Motor neuron (in vitro differentiated cells): ENCODE measurements around the gene PSMA7. TPM values are rescaled to one million over a fixed set of nuclear protein-coding genes. Genes with fewer than 3 reads are reported as not detected.
A peak's percentile ranks its signal among the peaks of the same experiment; 100 is the strongest.

ENCODE experiments used
- ATAC-seq, 8 experiments: fragments of 200-7000 bp; cut with Tn5 transposase; replicated peaks in 6 of 8; 2 replicates each; pipeline ENCODE4 v1.8.0; 2021; ENCODE audit warnings: mild to moderate bottlenecking in 8 of 8, moderate library complexity in 8 of 8
- H3K27ac ChIP-seq, 2 donors: fragments of 250-450 bp; sonication (Bioruptor Pico); 2 replicates each; pipeline ENCODE4 v1.9.0; 2021; ENCODE audit warnings: antibody characterized with exemption in 2 of 2, mild to moderate bottlenecking in 2 of 2, moderate library complexity in 1 of 2
- H3K4me1 ChIP-seq, 2 donors: fragments of 250-450 bp; sonication (Bioruptor Pico); replicated peaks in 1 of 2; 2 replicates each; pipeline ENCODE4 v1.6.1; 2021; ENCODE audit warnings: antibody characterized with exemption in 2 of 2, mild to moderate bottlenecking in 2 of 2, moderate library complexity in 1 of 2
- H3K4me3 ChIP-seq, 5 donors: fragments of 250-450 bp; sonication (Bioruptor Pico); 2 replicates each; pipeline ENCODE4 v1.9.0; 2021; ENCODE audit warnings: antibody characterized with exemption in 5 of 5, mild to moderate bottlenecking in 5 of 5, moderate library complexity in 4 of 5
- WGBS, 10 experiments: fragments of 450-650 bp; shearing (Covaris generic); methylation state at CpG; one replicate each; pipeline ENCODE4 v1.0.0; 2022; 5-methylcytosine and 5-hydroxymethylcytosine counted together
- in situ Hi-C, 9 experiments: fragments of 400-800 bp; cut with MboI; loops; one replicate each; pipeline ENCODE4 v1.15.0; 2021; ENCODE audit warnings: low sequenced_read_pairs in 9 of 9, low pct_unique_long_range_greater_than_20kb in 2 of 9; ENCODE audit not compliant: unreplicated experiment in 9 of 9
- total RNA-seq, 8 experiments: library from RNA; unstranded; fragments of 300-600 nt; gene quantifications; 2 replicates each; pipeline versions ENCODE4 v1.2.3 to v1.2.4, GENCODE V29; 2022

Gene PSMA7
- total RNA-seq, 8 experiments from 2014 or later = 233 to 413 (median 253) TPM

- in situ Hi-C loops = loop anchor here in 1 of 9 experiments (25.0 kb wide), 1 partner anchor 208 kb away; the partner anchor contains the start of gene RPS21
- 80 to 100% (median 94%) methylated on average over 2 to 11 of the region's 14 CpGs; no CpG with 5 or more reads in 5 of the 10 experiments for WGBS, 10 experiments
- Histone ChIP-seq H3K4me3 (no peak overlapping the region), H3K27ac (no peak overlapping the region), H3K4me1 (peaks cover 10 to 13% of the 10 kb centered on the region in 2 donors)
- ATAC-seq = no peak
These were observed 35.9 kb upstream of the PSMA7 start for GRCh38 chr20:62179162-62179504.

- ATAC-seq = no peak
- peaks cover 6 to 8% of the 10 kb centered on the region in 2 donors for H3K4me1 ChIP-seq
- 89 to 100% (median 92%) methylated on average over 1 to 12 of the region's 19 CpGs; no CpG with 5 or more reads in 1 of the 10 experiments for WGBS, 10 experiments
- no peak overlapping the region for H3K27ac ChIP-seq
- in situ Hi-C loops = loop anchor here in 1 of 9 experiments (25.0 kb wide), 1 partner anchor 209 kb away; the partner anchor contains the start of gene RPS21
- H3K4me3 ChIP-seq = no peak overlapping the region
These were observed 35.3 kb upstream of the PSMA7 start for GRCh38 chr20:62178316-62179161.

DNA sequence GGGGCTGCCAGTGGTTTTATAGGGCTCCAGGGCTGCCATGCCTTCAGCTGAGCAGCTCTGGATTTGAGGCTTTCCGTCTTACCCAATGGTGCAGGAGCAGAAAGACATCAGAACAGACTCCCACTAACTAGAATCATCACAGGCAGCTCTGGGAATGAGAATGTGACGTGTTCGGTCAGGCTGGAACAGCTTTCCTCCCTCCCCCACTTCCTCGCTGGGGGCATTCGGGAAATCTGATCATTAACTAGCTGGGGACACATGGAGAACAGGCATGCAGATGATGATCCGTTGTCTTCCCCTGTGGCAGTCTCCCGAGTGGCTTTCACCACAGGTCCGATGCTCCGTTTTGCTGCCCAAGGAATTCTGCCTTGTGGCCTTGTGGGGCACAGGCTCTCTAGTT lies 34.1 kb upstream of the PSMA7 start:
- in situ Hi-C loops = loop anchor here in 1 of 9 experiments (25.0 kb wide), 1 partner anchor 210 kb away; the partner anchor contains the start of gene RPS21
- Histone ChIP-seq H3K4me1 (peaks cover 5 to 8% of the 10 kb centered on the region in 2 donors), H3K27ac (no peak overlapping the region), H3K4me3 (no peak overlapping the region)
- ATAC-seq = no peak
- WGBS, 10 experiments = 75 to 100% (median 86%) methylated on average over 1 to 6 of the region's 9 CpGs; no CpG with 5 or more reads in 3 of the 10 experiments

- Histone ChIP-seq H3K4me1 (peaks cover 4 to 5% of the 10 kb centered on the region in 2 donors), H3K27ac (no peak overlapping the region), H3K4me3 (no peak overlapping the region)
- 76 to 94% (median 92%) methylated on average over 3 to 10 of the region's 15 CpGs; no CpG with 5 or more reads in 5 of the 10 experiments for WGBS, 10 experiments
- in situ Hi-C loops = loop anchor here in 1 of 9 experiments (25.0 kb wide), 1 partner anchor 210 kb away; the partner anchor contains the start of gene RPS21
- ATAC-seq = no peak
These were observed 33.7 kb upstream of the PSMA7 start for GRCh38 chr20:62176866-62177265.

DNA sequence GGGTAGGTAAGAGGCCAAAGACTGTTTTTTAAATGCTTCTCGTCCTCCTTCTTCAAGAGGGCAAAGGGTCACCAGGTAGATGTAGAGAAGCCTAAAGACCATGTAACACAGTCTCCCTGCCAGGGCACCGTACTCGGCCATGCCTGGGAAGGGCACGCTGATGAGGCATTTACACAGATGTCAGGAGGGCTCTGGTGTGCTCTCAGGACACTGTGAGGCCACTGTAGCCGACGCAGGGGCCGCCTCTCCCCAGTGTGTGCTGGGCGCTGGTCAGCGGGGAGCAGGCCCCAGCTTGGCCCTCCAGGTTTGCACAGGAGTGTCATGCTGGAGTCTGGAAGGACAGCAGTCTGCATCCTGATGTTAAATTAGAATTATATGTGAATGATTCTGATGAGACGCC lies 32.5 kb upstream of the PSMA7 start:
- ATAC-seq = no peak
- Histone ChIP-seq H3K4me3 (no peak overlapping the region), H3K4me1 (no peaks in the 10 kb centered on the region), H3K27ac (no peak overlapping the region)
- 17 to 100% (median 100%) methylated on average over 1 to 6 of the region's 10 CpGs; no CpG with 5 or more reads in 2 of the 10 experiments for WGBS, 10 experiments
- in situ Hi-C loops = loop anchor here in 1 of 9 experiments (25.0 kb wide), 1 partner anchor 212 kb away; the partner anchor contains the start of gene RPS21

GRCh38 chr20:62174870-62175624 lies 31.9 kb upstream of the PSMA7 start:
- Histone ChIP-seq H3K27ac (no peak overlapping the region), H3K4me1 (no peaks in the 10 kb centered on the region), H3K4me3 (no peak overlapping the region)
- in situ Hi-C loops = loop anchor here in 1 of 9 experiments (25.0 kb wide), 1 partner anchor 212 kb away; the partner anchor contains the start of gene RPS21
- peak in 1 of 8 experiments; percentile 12 for ATAC-seq
- WGBS, 10 experiments = 92 to 100% (median 100%) methylated on average over 2 to 7 of the region's 26 CpGs; no CpG with 5 or more reads in 3 of the 10 experiments

DNA sequence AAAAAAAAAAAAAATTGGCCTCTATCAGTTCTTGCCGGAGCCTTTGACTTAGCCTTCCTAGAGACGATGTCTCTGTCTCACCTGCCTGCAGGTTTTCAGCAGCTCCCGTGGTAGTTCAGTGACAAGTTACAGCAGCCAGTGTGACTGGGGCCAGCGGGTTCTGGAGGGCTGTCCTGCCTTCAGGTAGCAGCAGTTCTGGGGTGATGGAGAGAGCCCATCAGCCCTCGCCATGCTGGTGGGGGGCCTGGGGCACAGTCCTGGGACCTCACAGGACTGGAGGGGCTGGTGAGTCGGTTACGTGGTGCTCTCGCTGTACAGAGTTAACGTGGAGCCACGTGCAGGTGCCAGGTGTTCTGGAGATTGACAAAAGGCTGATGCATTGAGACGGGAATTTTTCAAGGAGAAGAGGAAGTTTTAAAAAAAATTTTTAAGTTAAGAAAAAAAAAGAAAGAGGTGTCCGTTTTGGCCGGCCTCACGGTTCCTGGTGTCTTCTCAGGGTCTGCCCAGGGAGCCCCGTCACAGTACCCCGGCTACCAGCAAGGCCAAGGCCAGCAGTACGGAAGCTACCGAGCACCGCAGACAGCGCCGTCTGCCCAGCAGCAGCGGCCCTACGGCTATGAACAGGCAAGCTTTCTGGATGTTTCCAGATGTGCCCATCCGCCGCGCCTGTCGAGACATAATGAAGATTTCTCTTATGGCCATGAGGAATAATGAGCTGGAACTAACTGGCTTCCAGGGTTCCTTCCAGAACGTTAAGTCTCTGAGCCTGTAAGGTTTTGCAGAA lies 31.0 kb upstream of the PSMA7 start:
- WGBS, 10 experiments = 68 to 100% (median 92%) methylated on average over 2 to 16 of the region's 28 CpGs; no CpG with 5 or more reads in 1 of the 10 experiments
- no peak overlapping the region for H3K4me3 ChIP-seq
- no peaks in the 10 kb centered on the region for H3K4me1 ChIP-seq
- in situ Hi-C loops = no loop called here
- H3K27ac ChIP-seq = no peak overlapping the region
- peak in 1 of 8 experiments; percentile 12 for ATAC-seq

GRCh38 chr20:62172666-62173065 lies 29.5 kb upstream of the PSMA7 start:
- in situ Hi-C loops = no loop called here
- WGBS, 10 experiments = 100% methylated on average over 2 of the region's 18 CpGs; no CpG with 5 or more reads in 9 of the 10 experiments
- Histone ChIP-seq H3K27ac (no peak overlapping the region), H3K4me1 (no peaks in the 10 kb centered on the region), H3K4me3 (no peak overlapping the region)
- peak in 1 of 8 experiments; percentile 17 for ATAC-seq

DNA sequence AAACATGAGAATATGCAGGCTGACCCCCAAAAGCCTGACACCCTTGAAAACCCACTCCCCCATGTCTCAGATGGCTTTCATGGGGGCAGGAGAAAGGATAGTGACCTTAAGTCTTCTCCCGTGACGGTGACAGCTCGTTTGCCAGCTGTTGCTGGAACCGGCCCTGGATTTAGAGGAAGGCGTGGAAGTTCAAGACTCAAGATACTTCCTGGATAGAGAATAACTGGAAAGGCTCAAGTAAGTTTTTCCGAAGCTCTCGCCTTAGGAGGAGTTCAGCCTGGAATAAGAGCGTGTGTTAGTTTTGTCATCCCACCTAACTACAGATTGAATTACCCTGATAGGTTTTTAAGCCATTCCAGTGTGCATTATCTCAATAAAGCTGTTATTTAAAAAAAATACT lies 28.1 kb upstream of the PSMA7 start:
- 83 to 100% (median 93%) methylated on average over 1 to 8 of the region's 8 CpGs; no CpG with 5 or more reads in 4 of the 10 experiments for WGBS, 10 experiments
- no peak for ATAC-seq
- Histone ChIP-seq H3K4me3 (no peak overlapping the region), H3K27ac (no peak overlapping the region), H3K4me1 (no peaks in the 10 kb centered on the region)
- in situ Hi-C loops = no loop called here

- in situ Hi-C loops = no loop called here
- no peaks in the 10 kb centered on the region for H3K4me1 ChIP-seq
- 72 to 100% (median 89%) methylated on average over 1 to 4 of the region's 9 CpGs; no CpG with 5 or more reads in 6 of the 10 experiments for WGBS, 10 experiments
These were observed 27.3 kb upstream of the PSMA7 start for GRCh38 chr20:62170536-62170935.

DNA sequence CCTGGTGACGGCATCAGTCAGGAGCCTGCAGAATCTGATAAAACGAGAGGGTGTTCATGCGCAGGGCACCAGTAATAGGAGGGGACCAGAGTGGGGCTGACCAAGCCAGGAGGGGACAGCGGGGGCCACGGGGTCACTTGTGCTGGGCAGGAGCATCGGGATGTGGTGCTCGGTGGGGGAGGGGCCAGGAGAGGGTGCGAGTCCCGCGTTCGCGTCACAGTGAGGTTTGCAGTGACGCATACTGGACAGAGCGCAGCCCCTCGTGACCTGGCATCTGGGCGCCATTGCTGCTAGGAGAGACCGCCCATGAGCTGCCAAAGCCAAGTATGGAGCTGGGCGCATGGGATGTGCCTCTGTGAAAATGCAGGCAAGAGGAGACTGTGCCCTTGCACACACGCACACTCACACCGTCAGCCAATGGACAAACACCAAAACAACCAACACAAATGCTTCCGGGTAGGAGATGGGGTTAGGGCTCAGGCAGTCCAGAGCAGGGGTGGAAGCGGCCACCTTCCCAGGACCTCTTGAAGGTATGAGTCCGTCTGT lies 25.8 kb upstream of the PSMA7 start:
- no peak overlapping the region for H3K27ac ChIP-seq
- H3K4me1 ChIP-seq = no peaks in the 10 kb centered on the region
- H3K4me3 ChIP-seq = no peak overlapping the region
- in situ Hi-C loops = no loop called here
- ATAC-seq = no peak
- WGBS, 10 experiments = 76 to 100% (median 100%) methylated on average over 1 to 4 of the region's 23 CpGs; no CpG with 5 or more reads in 5 of the 10 experiments

More at GRCh38 chr20:62170536-62170935, 27.3 kb upstream of the PSMA7 start:
- ATAC-seq = no peak
- Histone ChIP-seq H3K27ac (no peak overlapping the region), H3K4me3 (no peak overlapping the region)

DNA sequence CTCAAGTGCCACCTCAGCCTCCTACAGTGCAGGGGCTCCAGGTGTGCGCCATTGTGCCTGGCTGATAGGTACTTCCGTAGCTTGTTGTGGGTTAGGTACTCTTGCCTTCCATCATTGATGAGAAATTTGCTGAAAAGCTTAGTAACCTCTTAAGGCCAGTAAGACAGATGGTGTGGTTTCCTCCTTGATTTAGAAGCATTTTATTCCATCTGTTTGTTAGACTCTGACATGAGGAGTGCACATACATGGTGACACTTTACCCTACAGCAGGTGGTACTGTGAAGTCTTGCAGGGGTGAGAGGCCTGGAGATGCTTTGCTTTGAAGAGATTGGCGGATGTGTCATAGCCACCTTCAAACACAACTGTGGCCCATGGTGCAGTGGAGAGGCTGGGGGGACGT lies 24.9 kb upstream of the PSMA7 start:
- H3K27ac ChIP-seq = no peak overlapping the region
- in situ Hi-C loops = no loop called here

More for the DNA sequence above, 24.9 kb upstream of the PSMA7 start:
- H3K4me1 ChIP-seq = no peaks in the 10 kb centered on the region
- no peak overlapping the region for H3K4me3 ChIP-seq
- WGBS, 10 experiments = 60 to 100% (median 94%) methylated on average over 1 to 4 of the region's 4 CpGs; no CpG with 5 or more reads in 4 of the 10 experiments
- ATAC-seq = no peak
